Forelimb muscle (tissue), 1 donor: Measurements from ENCODE around the gene MRPS24. TPM values are rescaled to one million over a fixed set of nuclear protein-coding genes. Genes with fewer than 3 reads are reported as not detected.
"Not testable (repeated sequence)": the region's sequence is repeated elsewhere in the genome, so short reads cannot be mapped to it uniquely, and the experiment has no call there.

ENCODE experiments used
- DNase-seq: peaks from one replicate; pipeline ENCODE4 v3.0.0-alpha.2; 2013; ENCODE audit warnings: low read depth
- polyA plus RNA-seq: library from polyadenylated mRNA; unstranded; fragments of 120-200 nt; gene quantifications from one replicate; pipeline ENCODE4 v1.2.1, GENCODE V29; 2013; ENCODE audit not compliant: insufficient read length

Gene MRPS24
- polyA plus RNA-seq, result 77.3 TPM

DNA sequence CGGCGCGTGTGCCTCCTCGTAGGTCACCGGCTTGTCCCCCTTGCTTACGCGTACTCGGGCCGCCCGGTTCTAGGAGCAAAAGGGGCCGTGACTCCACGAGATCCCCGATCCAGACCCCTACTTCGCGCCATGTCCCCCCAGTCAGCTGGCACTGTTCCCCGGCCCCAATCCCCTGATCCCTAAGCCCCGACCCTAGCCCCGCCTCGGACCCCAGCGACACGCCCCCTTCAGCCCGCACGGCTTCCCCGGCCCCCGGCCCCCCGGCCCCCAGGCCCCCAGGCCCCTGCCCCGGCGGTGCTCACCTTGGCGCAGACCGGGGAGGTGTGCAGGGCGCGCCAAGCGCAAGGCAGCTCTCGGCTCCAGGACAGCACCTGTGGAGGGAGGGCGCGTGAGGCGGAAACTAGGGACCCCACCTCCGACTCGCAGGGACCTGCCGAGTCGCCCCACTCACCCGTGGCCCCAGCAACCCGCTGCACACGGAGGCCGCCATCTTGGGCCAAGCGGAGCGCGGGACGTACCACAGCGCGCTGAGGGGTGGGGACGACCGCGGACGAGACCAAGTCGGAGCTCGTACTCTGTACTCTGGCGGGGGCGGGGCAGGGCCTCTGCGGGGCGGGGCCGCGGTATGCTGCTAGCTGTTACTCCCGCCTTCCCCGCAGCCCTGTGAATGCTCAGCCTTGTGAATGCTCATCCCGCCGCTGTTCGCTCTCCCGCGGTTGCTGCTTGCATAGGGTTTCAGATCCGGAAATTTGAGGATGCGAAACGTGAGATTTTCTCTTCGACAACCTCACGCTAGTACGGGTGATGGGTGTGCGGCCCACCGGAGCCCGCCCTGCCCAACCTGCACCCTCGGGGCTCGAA, at the start of gene MRPS24:
TSS of gene MRPS24 (minus strand) at position 512 of the 861 bp plus-strand sequence. CDS start at position 490, 22 bp downstream.
- peak; percentile 77 for DNase-seq

DNA sequence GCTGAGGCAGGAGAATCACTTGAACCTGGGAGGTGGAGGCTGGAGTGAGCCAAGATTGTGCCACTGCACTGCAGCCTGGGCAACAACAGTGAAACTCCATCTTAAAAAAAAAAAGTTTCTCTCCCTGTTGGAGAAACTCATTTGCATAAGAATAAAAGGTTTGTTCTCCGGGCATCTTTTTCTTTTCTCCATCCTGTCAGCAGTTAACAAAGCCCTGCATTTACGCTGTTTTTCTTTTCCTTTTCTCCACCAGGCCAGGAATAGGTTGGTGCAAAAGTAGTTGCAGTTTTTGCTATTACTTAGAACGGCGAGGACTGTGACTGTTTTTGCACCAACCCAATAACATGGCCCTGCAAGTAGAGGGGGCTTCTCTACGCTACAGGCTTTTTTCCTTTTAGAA, 46.6 kb upstream of the MRPS24 start:
- DNase-seq, result no peak

DNA sequence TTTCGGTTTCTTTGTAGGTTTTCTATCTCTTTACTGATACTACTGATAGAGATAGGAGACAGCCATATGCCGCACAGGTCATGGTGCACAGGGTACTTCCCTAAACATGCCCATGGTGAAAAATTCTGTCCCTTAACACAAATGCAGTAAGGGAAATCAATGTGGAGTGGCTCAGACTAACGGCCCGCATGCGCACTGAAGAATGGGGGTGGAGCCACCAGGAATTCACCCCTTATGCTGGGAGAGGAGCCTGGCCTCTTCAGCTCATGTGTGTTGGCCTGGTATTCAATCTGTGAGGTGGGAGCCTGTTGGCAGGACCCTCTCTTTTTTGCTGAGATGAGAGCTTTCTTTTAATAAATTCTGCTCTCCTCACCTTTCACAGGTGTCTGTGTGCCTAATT, 45.5 kb upstream of the MRPS24 start:
- no peak for DNase-seq

DNA sequence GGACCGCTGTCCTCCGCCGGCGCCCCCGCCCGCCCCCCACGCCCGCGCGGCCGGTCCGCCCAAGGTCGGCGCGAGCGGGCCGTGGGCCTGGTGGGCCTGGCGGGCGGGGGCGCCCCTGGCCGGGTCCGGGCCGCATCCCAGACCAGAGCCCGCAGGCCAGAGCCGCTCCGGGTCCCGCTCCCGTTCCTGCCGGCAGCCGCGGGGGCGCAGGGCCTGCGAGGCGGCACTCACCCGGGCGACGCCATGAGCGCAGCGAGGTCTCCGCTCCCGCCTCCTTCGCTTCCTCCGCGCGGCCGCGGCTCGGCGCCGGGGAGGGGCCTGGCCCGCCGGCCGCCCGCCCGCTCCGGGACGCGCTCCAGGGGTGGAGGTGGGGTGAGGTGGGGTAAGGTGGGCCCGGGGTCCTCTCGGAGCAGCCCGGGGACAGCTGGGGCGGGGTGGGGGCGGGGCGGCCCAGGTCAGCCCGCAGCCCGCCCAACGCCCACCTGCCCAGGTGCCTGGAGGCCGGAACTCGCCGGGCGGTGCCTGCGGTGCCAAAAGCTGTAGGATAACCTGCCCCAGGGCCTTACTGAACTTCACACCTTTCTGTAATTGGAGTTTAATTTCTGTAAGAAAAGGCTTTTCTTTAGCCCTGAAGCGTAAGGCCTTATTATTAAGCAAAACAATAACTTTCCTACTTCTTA, 37.2 kb upstream of the MRPS24 start, which contains the start of gene URGCP:
TSS of gene URGCP (minus strand) at position 266 of the 680 bp plus-strand sequence. CDS start at position 245, 21 bp downstream.
- DNase-seq, result no peak

DNA sequence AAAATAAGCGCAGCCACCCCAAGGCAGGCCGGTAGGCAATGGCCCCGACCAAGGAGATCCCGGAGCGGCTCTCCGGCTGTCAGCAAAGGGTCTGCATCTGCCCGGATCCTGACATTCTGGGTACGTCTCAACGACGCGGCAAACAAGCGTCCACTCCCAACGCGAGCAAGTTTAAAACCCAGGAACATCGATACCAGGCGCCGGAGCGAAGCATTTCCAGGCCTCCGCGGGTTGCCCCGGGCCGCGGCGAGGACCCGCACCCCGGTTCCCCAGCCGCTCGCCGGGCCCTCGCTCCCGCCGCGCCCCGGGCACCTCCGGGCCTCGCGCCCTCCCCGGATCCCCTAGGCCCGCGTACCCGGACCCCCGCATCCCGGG, 36.6 kb upstream of the MRPS24 start:
- DNase-seq, result no peak

DNA sequence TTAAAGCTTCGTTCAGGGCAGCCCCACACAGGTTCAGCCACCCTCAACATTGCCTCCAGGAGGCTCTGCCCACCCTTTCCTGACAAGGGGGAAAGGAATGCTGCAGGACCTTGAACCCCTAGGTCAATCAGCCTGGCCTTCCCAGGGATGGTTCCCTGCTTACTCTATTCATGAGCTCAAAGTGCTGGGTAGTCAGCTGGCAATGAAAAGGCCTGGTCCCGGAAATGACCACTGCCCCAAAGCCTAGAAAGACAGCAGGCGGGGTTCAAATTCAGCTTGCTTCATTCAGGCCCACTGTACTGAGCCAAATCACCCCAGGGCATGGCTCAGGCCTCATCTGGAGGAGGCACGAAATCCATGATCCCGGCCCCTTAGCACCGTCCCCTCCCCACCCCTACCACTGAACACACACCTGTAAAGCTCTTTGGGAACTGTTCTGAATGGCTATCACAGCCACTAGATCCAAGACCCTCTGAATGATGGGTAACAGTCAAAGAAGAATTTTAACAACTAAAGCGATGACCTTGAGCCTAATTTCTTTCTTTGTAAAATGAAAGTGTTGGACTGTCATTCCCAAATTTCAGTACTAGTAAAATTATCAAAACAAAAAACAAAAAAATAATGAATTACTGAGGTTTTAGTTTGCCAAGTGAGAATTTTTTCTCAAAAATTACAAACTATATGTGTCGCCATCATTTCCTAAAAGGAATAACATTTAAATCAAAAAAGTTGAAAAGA, 36.1 kb upstream of the MRPS24 start:
- no peak for DNase-seq

DNA sequence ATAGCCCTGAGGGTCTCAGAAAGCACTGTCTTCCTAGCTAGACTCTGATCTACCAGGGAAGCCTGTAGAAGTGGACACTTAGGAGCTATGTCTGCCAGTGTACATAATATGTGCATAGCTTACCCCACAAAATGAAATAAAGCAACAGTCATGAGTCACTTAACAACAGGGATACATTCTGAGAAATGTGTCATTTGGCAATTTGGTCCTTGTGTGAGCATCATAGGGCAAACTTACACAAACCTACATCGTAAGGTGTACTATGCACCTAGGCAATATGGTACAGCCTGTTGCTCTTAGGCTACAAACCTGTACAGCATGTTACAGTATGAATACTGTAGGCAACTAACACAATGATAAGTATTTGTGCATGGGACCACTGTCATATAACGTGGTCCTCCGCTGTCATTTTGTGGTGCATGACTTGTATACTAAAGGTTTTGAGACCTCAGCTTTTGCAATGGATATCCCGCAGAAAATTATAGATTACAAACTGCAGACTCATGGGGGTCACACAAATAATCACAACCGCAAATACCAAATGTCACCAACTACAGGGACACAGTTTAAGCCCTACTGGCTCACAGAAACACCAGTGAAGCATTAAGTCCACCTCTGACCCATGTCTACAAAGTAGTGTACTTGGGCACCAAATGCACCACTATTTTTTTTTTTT, 35.4 kb upstream of the MRPS24 start:
- no peak for DNase-seq

DNA sequence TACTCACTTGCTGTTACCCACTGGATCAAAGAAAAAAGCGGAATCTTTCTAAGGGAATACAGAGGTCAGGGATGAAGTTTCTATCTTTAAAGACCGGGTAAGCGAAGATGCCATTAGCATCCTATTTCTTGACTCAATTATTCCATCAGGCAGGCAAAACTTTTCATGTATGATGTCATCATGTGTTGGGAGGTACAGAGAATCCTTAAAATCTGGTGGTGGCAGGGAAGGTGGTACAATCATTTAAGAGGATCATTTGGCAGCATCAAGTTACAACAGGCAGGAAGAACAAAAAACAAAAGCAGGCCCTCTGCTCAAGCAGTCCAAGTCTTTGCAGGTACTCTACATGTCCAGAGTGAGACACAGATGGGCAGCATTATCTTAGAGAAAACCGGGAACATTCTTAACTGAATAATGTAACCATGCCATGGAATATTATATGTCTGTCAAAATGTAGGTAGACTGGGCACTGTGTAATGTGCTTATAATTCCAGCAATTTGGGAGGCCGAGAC, 33.3 kb upstream of the MRPS24 start:
- no peak for DNase-seq

DNA sequence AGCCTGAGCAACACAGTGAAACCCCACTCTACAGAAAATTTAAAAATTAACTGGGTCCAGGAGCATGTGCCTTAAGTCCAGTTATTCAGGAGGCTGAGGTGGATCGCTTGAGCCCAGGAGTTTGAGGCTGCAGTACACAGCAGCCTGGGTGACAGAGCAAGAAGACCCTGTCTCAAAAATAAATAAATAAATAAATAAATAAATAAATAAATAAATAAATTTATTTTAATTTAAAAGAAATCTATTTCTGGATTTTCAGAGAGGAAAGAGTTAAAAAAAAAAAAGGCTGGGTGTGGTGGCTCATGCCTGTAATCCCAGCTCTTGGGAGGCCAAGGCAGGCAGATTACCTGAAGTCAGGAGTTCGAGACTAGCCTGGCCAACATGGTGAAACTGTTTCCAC, 29.3 kb upstream of the MRPS24 start:
- not testable (repeated sequence) for DNase-seq

DNA sequence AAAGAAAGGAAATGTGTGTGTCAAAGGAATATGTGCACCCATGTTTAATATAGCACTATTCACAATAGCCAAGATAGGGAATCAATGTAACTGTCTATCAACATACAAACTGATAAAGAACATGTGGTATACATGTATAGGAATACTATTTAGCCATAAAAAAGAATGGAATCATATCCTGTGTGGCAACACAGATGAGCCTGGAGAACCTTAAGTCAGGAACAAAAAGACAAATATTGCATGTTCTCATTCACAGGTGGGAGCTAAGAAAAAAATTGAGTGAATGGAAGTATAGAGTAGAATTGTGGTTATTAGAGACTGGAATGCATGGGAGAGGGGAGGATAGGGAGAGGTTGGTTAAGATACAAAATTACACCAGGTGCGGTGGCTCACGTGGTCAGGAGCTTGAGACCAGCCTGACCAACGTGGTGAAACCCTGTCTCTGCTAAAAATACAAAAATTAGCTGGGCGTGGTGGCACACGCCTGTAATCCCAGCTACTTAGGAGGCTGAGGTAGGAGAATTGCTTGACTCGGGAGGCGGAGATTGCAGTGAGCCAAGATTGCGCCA, 26.6 kb upstream of the MRPS24 start:
- no peak for DNase-seq

DNA sequence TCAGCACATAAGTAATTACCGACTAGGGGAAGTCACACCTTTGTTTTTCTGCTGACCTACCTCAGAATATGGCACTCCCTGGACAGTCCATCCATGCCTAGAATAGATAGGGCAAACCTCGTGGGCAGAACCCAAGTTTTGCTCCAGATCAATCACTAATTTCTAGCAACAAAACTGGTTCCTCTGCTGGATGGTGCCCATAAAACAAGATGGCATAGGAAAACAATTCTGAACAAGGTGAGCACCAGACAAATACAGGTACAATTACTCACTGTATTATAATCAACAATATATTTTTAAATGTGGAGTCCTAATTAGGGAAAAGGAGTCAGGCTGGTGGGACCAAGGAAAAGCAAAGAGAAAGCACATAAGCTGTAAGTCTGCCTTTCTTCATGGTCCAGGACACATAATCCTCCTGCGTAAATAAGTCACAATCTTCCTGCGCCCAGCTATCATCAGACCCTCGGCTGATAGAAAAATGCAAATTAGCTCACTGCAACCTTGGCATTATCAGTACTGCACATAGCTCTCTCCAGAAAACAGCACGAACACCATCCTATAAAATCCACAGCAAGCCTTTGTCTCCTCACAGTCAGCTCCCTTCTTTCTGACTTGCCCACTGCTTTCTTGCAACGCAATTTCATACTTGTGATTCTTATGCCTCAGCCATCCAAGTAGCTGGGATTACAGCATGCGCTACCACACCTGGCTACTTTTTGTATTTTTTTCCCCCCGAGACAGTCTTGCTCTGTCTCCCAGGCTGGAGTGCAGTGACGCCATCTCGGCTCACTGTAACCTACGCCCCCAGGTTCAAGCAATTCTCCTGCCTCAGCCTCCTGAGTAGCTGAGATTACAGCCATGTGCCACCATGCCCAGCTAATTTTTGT, 22.0 kb upstream of the MRPS24 start:
- DNase-seq, result no peak

DNA sequence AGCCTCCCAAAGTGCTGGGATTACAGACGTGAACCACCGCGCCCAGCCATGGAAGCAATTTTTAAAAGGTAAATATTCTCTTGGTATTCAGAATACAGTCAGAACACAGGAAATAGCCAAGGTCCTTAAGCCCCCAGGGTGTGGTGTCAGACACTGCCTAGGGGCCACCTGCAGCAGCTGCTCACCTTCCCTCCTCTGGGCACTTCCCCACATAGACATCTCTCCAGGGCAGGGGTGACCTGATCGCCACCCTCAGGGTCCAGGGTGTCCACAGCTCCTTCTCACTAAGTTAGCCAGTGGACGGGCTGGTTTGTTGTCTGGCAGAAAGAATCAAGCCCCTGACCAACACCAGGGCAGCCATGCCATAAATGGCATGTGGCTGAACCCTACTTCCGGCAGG, 21.2 kb upstream of the MRPS24 start:
- DNase-seq, result no peak

DNA sequence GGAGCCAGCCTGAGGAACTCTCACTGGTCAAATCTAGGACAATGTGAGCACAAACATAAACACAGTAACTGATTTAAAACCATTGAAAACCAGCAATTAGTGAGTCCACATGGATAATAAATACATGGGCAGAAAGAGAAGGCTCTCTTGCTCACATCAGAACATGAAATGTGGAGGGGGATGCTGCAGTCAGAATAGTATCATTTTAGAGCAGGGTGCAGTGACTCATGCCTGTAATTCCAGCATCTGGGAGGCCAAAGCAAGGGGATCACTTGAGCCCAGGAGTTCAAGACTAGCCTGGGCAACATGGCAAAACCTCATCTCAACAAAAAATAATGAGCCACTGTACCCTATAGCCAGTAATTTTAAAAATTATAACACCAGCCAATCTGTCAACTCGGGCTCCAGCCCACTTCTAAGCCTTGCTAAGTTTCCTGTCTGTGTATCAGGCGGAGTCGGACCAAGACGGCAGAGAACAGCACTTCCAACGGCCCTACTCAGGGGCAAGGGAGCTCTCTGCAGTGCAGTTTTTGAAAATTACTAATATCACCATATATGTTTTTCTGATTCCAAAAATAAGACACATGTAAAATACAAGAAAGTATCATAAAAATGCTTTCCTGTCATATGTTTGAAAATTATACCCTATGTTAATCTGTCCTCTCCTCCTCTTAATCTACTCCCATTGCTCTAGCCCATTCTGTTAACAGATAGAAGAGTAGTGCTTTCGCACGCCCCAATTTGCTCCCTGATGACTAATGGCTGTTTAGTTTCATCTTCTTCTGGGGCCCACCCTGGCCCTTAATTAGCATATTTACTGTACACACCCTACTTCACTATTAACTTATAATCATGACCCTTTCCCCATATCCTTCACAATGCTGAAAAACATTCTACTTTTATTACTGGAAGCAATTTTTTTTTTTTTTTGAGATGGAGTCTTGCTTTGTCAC, 20.0 kb upstream of the MRPS24 start:
- no peak for DNase-seq

DNA sequence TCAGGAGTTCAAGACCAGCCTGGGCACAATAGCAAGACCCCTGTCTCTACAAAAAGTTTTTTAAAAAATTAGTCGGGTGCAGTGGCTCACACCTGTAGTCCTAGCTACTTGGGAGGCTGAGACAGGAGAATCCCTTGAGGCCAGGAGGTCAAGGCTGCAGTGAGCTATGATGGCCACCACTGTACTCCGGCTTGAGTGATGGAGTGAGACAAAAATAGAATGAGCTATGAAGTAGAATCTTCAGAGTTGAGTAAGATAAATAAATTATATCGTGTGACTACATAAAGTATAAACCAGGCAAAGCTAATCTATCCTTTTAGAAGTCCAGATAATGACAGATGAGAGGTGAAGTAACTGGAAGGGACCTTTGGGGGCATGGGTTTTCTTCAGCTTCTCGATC, 15.3 kb upstream of the MRPS24 start:
- no peak for DNase-seq

DNA sequence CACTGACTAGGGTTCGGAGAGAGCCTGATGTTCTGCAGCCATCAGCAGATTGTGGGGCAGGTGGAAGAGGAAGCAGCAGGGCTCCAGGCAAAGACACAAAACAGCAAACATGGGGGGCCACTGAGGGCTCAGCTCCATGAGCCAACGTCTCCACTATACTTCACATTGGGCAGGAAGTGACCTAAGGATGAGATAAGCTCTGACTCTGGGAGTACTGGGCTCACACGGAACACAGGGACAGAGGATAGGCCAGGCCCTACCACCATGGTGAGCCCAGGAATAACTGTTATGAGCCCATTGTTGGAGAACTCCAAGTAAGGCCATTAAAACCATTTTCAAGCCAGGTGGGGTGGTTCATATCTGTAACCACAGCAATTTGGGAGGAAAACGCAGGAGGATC, 14.9 kb upstream of the MRPS24 start:
- no peak for DNase-seq

DNA sequence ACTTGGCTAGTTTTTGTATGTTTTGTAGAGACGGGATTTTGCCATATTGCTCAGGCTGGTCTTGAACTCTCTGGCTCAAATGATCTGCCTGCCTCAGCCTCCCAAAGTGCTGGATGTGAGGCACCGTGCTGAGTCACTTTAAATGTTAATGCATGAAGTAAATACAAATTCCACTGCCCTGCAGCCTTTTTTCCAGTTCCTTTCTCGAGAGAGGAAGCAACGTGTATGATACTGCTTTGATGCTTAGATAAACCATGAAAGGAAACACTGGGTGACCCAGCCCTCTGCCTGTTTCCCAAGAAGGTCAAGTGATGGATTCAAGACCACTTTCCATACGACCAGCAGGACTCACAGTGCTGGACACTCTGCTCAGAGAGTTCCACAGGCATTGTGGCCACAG, 11.3 kb upstream of the MRPS24 start:
- DNase-seq, result no peak

DNA sequence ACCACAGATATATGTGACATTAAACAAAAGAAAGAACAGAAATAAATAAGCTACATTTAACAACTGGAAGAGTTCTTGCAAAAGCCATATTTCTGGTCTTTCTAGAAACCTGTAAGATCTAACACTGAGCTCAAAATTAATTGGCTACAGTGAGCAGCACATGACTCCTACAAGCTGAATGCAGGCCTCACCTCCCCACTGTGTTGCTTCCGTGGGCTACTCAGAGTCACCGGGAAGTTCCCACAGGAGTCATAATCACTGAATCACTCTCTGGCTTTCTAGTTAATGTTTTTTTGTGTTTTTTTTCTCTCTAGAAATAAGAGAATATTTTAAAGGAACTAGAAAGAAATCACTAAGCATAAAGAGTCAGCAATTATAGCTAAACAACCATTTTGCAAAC, 10.2 kb upstream of the MRPS24 start:
- DNase-seq, result no peak

DNA sequence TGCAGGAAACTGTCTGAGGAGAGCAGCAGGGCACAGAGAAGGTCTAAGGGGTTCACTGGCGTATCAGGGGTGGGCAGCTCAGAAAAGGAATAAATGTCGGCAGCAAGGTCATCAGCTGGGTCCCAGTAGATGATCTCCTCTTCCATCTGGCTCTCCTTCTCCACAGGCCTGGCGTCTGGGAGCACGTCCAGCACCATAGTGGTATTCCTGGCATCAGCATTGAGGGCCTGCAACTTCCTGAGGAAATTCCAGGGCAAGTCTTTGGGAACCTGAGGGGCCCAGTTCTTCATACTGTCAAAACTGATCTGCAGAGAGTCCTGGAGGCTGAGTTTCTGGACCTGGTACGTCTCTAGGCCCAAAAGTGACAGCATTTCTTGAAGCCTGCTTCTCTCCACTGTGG, 9.6 kb upstream of the MRPS24 start:
- DNase-seq, result no peak
